HUDEP-2 (cell line): ENCODE results near the gene ANKRD33B.
A peak's percentile ranks its signal among the peaks of the same experiment; 100 is the strongest.
"Not testable (repeated sequence)": the region's sequence is repeated elsewhere in the genome, so short reads cannot be mapped to it uniquely, and the experiment has no call there.

Experiments used
- DNase-seq, 76 experiments: peaks; one replicate each; lab custom pipeline; 2025; ENCODE audit not compliant: unreplicated experiment in 76 of 76; lab: John Stamatoyannopoulos, UW

The ANKRD33B gene

DNA sequence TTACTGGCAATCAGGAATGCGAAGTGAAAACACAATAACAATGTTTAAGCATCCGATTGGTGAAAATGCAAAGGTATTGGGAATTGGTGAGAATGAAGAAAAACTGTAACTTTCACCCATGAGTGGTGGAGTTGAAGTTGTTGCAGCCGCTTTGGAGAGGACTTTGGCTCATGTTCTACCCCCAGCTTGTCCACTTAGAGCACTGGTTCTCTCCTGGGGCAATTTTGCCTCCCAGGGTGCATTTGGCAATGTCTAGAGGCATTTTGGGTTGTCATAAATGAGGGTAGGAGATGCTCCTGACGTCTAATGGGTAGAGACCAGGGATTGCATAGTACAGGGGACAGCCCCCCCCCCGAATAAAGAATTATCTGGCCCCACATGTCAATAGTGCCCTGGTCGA, 46.2 kb downstream of the ANKRD33B start:
- no peak for DNase-seq

DNA sequence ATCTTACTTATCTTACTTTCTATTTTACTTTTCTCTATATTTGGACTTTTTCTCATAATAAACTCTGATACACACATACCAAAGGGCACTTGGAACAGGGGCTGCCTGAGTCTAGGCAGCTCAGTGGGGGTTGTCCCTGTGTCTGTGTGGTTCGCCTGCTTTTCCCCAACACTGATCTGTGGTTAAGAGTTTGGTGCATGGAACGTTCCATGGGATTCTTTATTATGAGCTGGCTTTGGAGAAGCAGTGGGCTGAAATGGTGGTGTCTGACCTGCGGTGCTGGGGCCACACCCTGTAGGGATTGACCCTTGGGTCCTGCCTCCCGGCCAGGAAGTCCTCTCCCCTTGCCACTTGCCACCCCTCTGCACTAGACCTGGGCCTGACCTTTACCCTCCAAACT, 47.4 kb downstream of the ANKRD33B start:
- no peak for DNase-seq

DNA sequence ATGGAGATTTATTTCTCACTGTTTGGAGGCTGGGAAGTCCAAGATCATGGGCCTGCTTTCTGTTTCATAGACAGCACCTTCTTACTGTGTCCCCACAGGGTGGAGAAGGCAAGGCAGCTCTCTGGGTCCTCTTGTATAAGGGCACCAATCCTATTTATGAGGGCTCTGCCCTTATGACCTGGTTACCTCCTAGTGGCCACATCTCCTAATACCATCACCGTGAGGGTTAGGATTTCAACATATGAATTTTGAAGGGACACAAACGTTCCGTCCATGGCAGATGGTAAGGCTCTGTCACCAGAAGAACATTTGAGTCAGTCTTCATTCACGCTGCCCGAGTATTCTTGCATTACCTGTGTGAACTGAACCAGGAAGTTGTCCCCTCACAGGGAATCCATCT, 48.4 kb downstream of the ANKRD33B start:
- no peak for DNase-seq

DNA sequence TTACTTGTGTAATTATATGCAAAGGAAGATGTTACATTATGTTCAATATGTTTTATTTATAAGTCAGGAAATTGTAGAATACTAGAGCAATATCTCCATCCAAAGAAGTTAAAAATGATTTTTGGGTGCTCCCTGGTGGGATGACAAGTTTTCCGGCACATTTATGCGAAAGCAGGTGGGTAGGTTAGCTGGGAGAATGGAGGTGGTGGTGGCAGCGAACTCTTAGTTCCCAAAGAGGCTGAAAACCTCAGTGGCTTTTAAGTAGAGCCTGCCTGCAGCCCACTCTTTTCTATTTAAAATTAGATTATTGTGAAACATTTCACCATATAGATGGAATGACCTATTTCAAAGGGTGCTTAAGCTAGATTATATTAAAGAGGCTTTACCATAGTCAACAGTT, 51.8 kb downstream of the ANKRD33B start:
- DNase-seq = no peak

DNA sequence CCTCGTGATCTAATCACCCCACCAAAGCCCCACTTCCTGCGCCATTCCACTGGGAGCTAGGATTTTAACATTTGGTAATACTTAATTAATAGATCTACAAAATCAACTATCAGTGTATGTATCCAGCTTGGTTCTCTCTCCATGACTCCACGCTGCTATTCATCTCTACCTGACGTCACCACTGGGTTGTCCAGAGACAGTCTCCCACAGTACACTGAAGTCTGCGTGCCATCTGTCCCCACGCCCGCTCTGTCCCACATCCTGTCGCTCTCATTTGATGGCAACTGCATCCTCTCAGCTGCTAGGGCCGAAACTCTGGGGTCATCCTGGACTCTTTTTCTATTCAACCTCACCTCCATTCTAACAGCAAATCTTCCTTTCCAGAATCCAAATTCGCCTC, 53.2 kb downstream of the ANKRD33B start:
- DNase-seq = no peak

DNA sequence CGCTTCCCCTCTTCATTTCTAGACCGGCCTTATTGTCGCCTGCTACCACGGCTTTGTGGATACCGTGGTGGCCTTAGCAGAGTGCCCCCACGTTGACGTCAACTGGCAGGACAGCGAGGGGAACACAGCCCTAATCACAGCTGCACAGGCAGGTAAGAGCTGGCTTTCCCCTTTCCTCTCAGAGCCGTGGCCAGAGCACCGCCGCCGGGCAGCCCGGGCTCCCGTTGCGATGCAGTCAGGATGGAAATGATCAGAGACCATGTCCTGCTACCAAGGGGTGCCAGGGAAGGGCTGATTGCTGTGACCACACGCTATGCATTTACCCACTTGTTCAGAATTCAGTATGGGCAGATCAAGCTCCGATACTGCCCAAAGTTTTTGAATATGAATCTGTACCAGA, 54.4 kb downstream of the ANKRD33B start:
- DNase-seq = no peak

DNA sequence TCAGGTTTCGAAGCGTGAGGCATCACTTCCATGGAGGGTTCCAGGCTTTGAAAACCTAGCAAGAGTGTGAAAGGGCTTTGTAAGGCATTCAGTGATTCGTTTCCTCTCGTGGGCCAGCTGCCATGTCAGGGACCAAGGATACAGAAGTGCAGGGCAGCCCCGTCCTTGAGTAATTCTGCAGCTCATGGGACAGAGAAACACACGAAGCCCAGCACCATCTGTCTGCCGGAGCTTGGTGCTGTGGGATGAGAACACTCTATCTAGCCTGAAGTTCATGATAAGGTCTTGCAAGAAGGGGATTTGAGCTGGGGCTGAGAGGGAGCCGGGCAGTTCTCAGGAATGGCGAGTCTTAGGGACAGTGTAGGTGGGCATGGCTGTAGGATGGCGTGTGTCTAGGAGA, 55.8 kb downstream of the ANKRD33B start:
- DNase-seq = no peak

DNA sequence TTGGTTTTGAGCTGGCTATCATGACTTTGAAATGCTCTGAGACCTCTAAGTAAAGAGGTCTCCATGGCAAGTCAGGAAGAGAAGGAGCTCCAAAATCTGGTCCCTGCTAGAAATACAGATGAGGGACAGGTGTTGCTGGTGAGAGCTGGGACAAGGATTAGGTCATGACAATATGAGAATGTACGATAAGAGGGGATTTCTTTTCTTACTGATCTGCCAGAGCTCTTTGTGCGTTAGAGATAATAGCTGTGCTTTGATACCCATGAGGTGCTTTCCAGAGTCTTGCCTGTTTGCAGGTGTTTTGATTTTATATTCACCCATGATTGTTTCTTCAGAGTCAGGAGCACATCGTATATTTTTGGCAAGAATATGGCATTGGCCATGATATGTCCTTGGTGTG, 56.5 kb downstream of the ANKRD33B start:
- DNase-seq = no peak

DNA sequence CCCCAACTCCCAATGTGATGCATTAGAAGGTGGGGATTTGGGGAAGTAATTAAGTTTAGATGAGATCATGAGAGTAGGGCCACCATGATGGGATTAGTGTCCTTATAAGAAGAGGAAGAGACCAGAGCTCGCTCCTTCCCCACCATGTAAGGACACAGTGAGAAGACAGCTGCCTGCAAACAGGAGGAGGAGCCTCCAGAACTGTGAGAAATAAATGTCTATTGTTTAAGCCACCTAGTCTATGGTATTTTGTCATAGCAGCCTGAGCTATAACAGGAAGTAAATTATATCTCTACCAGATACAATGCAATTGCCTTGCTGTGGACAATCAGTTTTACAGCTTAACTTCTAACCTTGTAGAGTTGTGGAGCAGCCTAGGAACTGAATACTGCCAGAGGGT, 58.0 kb downstream of the ANKRD33B start:
- no peak for DNase-seq

DNA sequence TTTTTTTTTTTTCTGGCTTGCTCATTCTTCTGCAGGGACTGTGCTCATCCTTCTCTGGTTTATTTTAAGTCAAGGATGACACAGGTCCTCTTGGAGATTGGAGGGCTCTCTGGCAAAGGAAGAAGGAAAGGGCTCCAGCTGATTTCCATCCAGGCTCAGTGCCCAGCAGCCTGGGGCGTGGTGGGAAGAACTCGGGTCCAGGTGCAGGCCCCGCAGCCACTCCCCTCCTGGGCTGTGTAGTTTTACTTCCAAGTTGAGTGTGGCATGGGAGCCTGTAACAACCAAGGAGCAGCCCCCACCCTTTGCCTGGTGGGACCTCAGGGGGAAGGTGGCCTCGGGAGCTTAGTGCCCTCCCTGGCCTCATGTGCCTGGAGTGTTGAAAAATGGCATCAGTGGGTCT, 58.9 kb downstream of the ANKRD33B start:
- no peak for DNase-seq

DNA sequence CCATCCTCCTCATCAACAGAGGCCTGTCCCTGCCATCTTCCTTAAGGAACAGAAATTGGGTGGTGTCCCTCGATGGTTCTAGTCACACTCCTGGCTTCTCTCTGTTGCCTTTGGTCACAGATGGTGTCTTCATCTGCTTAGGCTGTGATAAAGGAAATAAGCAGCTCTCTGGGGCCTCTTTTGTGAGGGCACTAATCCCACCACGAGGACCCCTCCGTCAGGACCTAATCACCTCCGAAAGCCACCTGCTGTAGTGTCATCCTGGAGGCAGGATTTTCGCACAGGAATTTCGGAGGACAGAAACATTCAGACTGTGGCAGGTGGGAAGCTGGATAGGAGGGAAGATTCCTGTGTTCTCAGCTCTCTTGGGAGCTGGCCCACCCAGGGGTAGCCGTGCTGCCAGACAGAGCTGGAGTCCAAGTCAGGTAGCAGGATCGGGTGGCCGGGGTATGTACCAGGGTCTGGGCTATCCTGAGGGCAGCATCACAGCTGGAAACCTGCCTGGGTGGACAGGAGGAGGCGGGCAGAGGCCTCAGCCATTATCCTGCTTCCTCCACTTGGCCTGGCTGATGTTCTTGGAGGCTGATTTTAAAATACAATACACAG, 59.5 kb downstream of the ANKRD33B start:
- DNase-seq = no peak

DNA sequence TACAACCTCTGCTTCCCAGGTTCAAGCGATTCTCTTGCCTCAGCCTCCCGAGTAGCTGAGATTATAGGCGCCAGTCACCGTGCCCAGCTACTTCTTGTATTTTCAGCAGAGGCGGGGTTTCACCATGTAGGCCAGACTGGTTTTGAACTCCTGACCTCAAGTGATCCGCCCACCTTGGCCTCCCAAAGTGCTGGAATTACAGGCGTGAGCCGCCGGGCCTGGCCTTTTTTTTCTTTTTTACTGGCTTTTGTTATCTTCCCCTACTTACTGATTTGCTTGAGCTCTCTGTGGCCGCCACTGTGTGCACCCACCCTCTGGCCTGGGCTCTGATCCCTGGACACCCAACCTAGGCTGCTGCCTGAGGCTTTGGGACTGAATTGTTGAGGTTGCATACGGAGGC, 60.3 kb downstream of the ANKRD33B start:
- DNase-seq = no peak

DNA sequence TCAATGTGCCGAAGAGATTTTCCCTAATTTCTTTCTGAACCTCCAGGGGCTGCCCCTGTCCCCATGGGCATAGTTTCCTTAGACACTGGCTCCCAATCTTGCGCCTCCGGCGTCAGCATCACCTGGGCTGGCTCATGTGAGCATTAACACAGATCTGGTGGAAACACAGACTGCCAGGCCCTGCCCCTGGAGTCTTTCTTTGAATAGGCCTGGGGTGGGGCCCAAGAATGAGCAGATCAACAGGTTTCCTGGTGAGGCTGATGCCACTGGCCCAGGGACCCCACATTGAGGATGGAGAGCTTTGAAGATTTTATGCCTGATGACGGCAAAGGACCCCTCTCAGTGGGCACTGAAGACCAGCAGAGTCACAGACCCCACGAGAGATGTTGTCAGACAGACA, 60.8 kb downstream of the ANKRD33B start:
- no peak for DNase-seq

DNA sequence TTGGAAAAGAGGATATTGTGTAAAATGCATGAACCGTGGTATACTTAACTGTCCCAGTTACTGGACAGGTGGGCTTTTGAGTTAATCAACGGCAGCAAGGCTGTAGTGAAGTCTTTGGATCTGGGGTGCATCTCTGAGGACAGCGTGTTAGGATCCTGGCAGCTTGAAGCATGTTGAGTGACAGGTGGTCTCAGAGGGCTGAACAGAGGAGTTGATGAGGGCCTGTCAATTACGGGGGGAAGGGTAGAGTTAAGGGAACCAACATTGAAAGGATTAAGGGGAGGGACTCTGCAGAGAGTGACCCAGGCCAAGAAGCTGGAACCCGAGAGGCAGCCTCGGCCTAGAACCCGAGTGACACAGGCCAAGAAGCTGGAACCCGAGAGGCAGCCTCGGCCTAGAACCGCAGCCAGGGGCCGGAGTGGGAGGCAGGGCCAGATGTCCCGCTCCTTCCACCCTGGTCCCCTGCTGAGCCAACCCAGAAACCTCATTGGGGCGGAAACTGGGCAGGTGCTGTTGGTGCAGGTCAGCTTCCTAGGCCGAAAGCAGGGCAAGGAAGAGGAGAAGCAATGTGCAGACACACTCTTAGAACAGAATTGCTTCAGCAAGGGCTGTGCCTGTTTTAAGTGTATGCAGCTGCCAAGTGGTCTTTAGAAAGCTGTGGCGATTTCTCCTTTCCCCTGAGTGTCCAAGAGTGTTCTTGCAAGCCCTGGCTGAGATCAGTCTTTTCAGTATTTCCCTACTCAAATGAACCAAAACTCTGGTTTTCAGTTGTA, 62.0 kb downstream of the ANKRD33B start:
- no peak for DNase-seq

DNA sequence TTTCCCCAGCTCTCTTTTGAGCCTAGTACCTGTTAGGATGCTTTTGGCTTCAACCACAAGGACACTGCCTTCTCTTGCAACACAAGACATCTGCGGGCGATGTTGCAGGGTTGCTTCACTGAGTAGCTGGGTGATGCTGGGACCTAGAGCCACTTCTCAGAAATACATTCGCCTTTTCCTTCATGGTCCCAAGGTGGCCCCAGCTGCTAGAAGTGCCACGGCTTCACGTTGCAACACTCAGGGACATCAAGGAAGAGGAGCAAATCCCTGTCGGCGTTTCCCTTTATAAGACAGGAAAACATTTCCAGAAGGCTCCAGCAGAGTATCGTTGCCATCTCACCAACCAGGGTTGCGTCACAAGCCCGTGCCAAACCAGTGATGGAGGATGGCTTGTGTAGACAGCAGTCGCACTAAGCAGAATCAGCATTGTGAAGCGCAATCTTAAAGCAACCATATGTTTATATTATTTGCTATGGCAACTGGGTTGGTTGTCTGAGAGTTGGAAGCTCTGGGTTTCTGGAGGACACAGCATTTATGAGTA, 62.7 kb downstream of the ANKRD33B start:
- no peak for DNase-seq

DNA sequence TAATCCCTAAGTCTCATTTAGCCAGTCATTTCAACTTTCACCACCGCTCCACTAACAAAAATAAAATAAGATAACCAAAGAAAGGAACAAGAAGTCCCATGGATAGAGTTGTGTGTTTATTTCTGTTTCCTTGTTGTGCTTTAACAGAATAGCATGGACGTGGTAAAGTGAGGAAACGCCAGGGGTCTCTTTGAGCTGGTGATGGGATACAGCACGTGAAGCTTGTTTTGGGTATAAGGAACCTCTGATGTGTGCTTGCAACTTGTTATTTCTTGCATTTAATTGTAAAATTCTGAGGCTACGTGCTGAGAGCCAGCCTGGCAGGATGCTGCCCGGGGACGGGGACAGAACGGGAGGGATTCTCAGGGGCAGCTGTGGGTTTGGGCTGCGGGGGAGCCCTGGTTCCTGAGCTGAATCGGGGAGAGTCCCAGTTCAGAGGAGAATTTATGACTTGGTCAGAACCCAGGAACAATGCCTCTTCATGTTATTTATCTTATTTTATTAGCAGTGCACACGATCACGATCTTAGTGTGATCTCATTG, 63.4 kb downstream of the ANKRD33B start:
- DNase-seq = peak in 1 of 76 experiments; percentile 33

DNA sequence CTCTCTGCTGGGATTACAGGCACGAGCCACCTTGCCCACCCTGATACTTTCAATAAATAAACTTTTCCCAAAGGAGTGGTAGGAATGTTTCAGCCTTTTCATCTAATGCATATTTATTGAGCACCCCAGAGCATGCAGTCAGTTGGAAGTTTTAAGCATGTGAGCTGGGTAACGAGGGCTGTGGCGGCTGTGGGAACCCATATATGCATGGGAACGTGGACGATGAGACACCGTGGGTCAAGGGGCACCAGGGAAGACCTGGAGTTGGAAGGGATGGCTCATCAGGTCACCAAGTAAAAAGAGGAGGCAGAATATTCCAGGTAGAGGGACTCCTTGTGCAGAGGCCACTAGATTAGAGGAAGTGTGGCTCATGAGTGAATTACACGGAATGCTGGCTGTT, 64.7 kb downstream of the ANKRD33B start:
- no peak for DNase-seq

DNA sequence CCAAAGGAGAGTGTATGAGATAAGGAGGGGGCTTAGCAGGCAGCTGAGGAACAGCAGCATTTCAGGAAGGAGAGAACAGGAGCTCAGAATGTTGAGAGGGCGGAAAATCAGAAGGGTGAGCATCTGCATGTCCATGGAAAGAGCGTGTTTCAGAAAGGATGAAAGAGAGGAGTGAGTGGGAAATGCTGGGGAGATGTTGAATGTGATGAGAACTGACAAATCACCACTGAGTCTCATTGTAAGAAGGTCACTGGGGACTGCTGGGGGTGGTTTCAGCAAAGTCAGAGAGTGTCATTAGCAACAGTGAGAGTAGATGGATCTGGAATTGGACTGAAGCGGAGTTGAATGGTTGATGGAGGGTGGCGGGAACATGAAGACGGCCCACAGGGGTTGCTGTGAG, 65.8 kb downstream of the ANKRD33B start:
- DNase-seq = no peak

DNA sequence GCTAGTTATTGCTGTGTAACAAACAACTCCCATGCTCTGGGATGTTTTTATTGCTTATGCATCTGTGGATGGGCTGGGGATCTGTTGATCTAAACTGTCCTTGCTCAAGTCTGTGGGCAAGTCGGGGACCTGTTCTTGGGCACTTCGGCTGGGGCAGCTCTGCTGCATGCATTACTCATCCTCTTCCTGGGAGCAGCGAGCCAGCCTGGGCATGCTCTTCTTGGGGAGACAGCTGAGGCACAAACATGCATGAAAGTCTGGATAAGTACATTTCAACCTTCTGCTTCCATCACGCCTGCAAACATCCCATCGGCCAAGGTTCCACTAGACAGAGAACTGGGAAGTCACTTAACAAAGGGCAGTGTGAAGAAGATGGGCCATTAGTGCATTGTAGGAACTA, 66.3 kb downstream of the ANKRD33B start:
- no peak for DNase-seq

DNA sequence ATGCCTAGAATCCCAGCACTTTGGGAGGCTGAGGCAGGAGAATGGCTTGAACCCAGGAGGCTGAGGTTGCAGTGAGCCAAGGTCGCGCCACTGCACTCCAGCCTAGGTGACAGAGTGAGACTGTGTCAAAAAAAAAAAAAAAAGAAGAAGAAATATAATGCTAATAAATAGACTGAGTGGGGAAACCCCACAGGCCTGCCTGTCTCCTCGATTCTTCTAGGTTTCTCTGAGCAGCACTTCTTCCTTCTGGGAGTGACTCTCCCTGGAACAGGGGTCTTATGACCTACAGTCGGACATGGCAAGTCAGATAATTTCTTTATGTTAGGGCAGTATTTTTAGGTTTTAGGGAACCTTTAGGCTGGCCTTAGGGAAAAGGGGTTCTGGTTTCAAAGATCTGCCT, 66.9 kb downstream of the ANKRD33B start:
- DNase-seq = not testable (repeated sequence)

DNA sequence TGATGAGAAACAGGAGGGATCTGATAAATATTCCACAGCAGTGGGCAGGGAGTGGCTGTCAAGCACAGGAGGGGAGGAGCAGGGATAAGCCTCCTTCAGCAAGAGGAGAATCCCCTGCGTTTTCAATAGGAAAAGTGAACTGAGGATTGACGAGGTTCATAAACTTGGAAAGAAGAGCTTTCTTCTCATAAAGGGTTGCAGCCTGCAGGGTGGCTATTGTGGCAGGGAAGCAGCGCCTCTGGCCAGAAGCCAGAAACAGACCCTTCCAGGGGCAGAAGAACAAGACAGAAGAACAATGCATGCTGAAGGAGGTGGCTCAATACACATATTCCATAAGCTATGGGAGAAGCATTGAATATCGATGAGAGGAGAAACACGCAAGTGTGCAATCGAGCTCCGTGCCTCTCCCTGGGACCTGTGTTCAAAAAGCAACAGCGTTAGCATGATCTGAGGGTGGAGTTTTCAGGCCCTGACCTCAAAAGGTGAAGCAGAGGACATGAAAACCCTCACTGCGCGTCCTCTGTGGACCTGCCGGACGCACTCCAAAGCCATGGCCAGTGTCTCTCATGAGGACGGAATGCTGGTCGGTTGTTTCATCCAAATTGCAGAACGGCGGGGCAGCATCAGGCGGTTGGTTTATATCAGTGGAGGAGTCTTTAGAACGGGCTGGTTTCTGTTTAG, 67.6 kb downstream of the ANKRD33B start:
- no peak for DNase-seq
